Stimulated activated memory B cell treated with anti-CD40 and anti-IgM and Interleukin-4, amounts not matched to agents 10 μg/mL and 1 μg/mL and 100 μg/mL, for 72 hours (primary cell): Measurements from ENCODE around the gene CSNK2A2.
A peak's percentile ranks its signal among the peaks of the same experiment; 100 is the strongest.

Experiments
- ATAC-seq: fragments of 150-1000 bp; cut with Tn5 transposase; 2 replicates; pipeline ENCODE4 v1.10.0; 2021
- H3K27ac Mint-ChIP-seq: one replicate; pipeline ENCODE4 v1.8.0; 2022; ENCODE audit warnings: mild to moderate bottlenecking, mixed read lengths
- H3K27me3 Mint-ChIP-seq: one replicate; pipeline ENCODE4 v1.8.0; 2022; ENCODE audit warnings: mixed read lengths
- H3K36me3 Mint-ChIP-seq: one replicate; pipeline ENCODE4 v1.8.0; 2022; ENCODE audit warnings: mixed read lengths
- H3K4me1 Mint-ChIP-seq: one replicate; pipeline ENCODE4 v1.8.0; 2022; ENCODE audit warnings: mixed read lengths
- H3K4me3 Mint-ChIP-seq: one replicate; pipeline ENCODE4 v1.8.0; 2022; ENCODE audit warnings: mild to moderate bottlenecking, moderate library complexity, mixed read lengths
- H3K9me3 Mint-ChIP-seq: one replicate; pipeline ENCODE4 v1.8.0; 2022; ENCODE audit warnings: mixed read lengths

The CSNK2A2 gene

DNA sequence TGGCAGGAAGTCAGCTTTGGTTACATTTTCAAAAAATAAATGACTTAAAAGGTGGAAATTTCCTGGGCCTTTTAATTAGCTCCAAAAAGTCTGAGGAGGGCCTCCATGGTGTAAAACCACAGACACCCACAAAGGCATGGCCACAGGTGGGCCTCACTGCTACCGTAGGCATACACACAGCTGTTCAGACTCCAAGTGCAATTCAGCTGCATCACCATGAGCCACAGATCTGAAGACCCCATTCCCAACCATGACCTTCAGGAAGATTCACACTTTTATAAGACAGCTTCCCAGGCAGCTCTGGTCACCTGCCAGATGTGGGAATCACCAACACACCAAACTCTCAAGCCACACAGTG lies 20.6 kb downstream of the CSNK2A2 start:
- Mint-ChIP-seq H3K4me1 (no peaks in the 10 kb centered on the region), H3K4me3 (no peak overlapping the region), H3K9me3 (no peaks in the 10 kb centered on the region), H3K36me3 (peaks cover 65% of the 10 kb centered on the region), H3K27ac (no peak overlapping the region), H3K27me3 (no peaks in the 10 kb centered on the region)
- no peak for ATAC-seq

DNA sequence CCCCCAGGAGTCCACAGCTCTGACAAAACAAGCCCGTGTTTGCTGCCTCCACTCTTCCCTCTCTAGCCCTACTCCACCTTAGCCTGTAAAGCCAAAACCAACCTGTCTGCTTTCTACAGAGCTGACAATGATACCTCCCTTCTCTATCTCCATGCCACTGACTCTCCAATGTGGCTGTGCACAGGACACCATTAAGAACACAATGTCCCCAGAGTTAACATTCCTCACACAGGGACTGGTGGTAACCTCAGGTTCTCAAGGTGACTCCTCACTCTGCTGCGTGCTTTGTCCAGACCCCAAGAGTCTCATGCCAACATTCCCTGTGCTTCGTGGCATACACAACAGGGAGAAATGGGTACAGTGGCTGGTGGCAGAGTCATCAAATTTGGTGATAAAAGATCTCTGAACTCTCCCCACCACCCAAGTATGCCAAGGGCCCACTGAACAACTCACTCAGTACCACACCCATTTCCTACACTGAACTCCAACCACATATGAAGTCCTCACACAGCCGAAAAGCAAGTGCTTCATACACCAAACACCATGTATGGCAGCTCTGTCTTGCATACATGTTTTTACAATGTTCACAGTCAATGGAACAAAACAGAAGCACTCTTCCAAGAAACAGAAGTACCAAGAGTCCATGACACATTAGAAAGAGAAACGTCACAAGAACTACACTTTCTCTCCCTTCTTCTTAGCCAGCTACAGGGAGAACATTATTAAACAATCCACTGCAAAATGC lies 21.1 kb downstream of the CSNK2A2 start:
- Mint-ChIP-seq H3K27me3 (no peaks in the 10 kb centered on the region), H3K9me3 (no peaks in the 10 kb centered on the region), H3K4me3 (no peak overlapping the region), H3K27ac (no peak overlapping the region), H3K36me3 (peaks cover 64% of the 10 kb centered on the region), H3K4me1 (no peaks in the 10 kb centered on the region)
- ATAC-seq = no peak

DNA sequence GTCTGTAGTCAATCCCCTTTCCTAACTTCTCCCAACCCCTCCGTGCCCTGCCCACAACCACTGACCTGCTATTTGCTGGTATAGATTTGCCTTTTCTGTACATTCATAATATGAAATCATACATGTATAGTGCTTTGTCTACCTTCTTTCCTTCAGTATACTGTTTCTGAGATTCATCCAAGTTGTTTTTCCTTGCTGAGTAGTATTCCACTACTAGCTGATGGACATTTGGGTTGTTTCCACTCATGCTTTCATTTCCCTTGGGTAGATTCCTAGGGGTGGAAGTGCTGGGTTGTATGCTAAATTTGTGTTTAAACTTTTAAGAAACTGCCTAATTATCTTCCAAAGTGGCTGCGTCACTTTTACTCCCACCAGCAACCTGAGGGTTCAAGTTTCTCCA lies 27.7 kb downstream of the CSNK2A2 start:
- Mint-ChIP-seq H3K27me3 (no peaks in the 10 kb centered on the region), H3K27ac (no peak overlapping the region), H3K4me1 (no peaks in the 10 kb centered on the region), H3K4me3 (no peak overlapping the region), H3K36me3 (peaks cover 55% of the 10 kb centered on the region), H3K9me3 (no peaks in the 10 kb centered on the region)
- no peak for ATAC-seq

DNA sequence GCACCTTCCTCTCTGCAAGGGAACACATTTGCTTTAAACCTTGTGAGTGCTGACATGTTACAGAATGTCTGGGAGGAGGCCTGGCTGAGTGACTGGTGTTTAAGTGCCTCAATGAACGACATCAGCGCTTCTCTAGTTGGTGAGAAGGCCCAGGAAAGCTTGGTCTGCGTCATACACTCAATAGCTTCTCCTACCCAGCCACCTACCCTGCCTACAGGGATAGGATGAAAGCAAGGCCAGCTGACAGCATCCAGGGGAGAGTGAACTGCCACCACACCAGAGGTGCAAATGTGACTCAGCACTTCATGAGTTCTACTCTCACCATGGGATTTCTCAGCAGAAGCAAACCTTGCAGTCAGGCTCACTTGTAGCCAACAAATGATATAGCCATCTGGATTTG lies 37.1 kb downstream of the CSNK2A2 start:
- no peak overlapping the region for H3K27ac Mint-ChIP-seq

DNA sequence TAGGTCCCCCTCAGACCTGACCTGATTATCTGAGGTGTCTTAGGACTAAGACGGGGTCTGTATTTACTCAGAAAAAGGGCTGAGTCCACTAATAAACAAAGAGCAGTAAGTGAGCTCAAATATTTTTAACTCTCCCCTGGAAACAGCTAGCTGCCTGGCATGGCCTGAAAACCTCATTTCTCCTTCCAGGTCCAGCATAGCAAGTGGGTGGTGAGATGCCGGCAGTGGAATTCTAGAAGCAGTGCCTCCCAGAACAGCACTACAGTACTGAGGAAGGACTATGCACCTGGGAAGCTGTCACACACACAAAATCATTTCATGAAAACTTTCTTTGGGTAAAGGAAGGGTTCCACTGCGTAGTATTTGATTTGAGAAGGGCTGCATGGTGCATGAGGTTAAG lies 39.2 kb downstream of the CSNK2A2 start:
- H3K4me1 Mint-ChIP-seq = no peaks in the 10 kb centered on the region
- ATAC-seq = no peak
- H3K27ac Mint-ChIP-seq = no peak overlapping the region
- peaks cover 45% of the 10 kb centered on the region for H3K36me3 Mint-ChIP-seq
- no peak overlapping the region for H3K4me3 Mint-ChIP-seq
- H3K9me3 Mint-ChIP-seq = no peaks in the 10 kb centered on the region
- H3K27me3 Mint-ChIP-seq = no peaks in the 10 kb centered on the region

More for the DNA sequence above, 37.1 kb downstream of the CSNK2A2 start:
- H3K4me1 Mint-ChIP-seq = no peaks in the 10 kb centered on the region
- no peak overlapping the region for H3K4me3 Mint-ChIP-seq
- no peak for ATAC-seq
- H3K36me3 Mint-ChIP-seq = peaks cover 66% of the 10 kb centered on the region
- no peaks in the 10 kb centered on the region for H3K9me3 Mint-ChIP-seq
- no peaks in the 10 kb centered on the region for H3K27me3 Mint-ChIP-seq

DNA sequence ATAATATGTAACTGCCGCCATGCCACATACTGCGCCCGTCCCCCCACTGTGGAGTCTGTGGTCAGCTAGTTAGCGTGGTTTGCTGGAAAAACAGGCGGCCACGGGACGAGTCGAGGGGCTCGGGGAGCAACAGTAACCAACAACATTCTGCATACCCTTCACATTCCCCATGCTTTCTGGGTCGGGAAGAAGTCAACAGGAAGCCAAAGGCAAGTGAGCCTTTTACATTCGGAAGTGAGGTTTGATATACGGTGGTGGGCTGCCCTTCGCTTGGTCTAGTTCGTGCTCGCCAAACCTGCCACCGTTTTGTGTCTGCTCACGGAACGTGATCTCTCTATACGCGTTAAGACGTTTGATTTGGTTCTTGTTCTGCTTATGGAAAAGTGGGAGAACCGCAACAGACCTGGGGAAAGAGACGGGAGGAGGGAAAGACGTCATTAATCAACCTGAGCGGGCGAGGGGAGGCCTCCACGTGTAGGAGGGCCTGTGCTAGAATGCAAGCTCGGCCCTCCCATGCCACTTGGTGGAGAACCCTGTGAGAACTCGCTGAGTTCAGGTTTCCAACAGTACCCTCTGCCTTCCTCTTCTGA lies 39.9 kb downstream of the CSNK2A2 start:
- H3K4me3 Mint-ChIP-seq = no peak overlapping the region
- peaks cover 38% of the 10 kb centered on the region for H3K36me3 Mint-ChIP-seq
- H3K27ac Mint-ChIP-seq = no peak overlapping the region
- ATAC-seq = no peak
- no peaks in the 10 kb centered on the region for H3K27me3 Mint-ChIP-seq
- H3K9me3 Mint-ChIP-seq = no peaks in the 10 kb centered on the region
- H3K4me1 Mint-ChIP-seq = no peaks in the 10 kb centered on the region

DNA sequence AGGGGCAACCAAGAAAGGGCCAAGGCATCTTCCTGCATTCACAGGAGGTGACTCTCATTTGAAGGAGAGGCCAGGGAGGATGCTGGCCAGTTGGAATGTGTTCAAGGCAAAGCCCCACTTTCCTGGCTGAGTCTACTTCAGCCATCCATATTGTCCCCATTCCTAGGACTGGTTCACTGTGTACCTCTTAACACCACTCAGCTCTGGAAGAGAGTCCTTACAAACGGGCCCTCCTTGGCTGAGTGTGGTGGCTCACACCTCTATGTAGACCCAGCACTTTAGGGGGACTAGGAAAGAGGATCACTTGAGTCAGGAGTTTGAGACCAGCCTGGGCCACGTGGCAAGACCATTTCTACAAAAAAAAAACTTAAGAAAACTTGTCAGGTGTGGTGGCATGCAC lies 40.7 kb downstream of the CSNK2A2 start:
- no peaks in the 10 kb centered on the region for H3K27me3 Mint-ChIP-seq
- H3K4me1 Mint-ChIP-seq = no peaks in the 10 kb centered on the region
- no peak overlapping the region for H3K4me3 Mint-ChIP-seq
- peaks cover 33% of the 10 kb centered on the region for H3K36me3 Mint-ChIP-seq
- no peaks in the 10 kb centered on the region for H3K9me3 Mint-ChIP-seq
- no peak for ATAC-seq
- no peak overlapping the region for H3K27ac Mint-ChIP-seq

DNA sequence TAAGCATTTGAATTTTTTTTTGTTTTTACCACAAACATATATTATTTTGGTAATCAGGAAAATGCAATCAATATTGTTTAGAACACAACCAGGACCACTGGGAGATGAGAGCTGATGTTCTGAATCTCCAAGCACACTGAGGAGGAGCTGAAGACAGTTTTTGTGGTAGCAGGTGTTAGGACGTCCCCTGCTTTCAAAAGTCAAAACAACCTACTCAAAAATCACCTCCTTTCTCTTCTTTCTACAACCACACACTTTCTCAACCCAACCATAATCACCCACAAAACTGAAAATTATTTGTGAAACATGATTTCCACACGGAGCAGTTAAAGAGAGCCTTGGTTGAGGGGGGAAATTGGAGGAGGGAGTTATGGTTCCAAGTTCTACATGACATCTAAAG lies 42.1 kb downstream of the CSNK2A2 start:
- Mint-ChIP-seq H3K36me3 (peaks cover 25% of the 10 kb centered on the region), H3K9me3 (no peaks in the 10 kb centered on the region), H3K4me1 (no peaks in the 10 kb centered on the region), H3K27me3 (no peaks in the 10 kb centered on the region), H3K27ac (no peak overlapping the region), H3K4me3 (no peak overlapping the region)
- no peak for ATAC-seq

DNA sequence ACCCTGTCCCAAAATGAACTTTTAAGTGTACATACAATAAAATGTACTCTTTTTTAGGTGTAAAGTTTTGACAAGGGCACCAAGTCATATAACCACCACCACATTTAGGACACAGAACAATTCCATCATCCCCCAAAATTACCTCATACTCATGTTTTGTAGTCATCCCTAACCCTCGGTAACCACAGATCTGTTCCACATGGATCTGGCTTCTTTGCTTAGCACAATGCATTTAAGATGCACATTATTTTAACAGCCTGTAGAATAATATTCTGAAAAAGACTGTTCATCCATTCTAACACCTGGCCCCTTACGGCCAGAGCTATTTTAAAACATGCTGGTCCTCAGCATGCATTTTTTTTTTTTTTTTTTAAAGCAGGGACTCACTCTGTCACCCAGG lies 43.6 kb downstream of the CSNK2A2 start:
- Mint-ChIP-seq H3K9me3 (no peaks in the 10 kb centered on the region), H3K27me3 (no peaks in the 10 kb centered on the region), H3K36me3 (peaks cover 10% of the 10 kb centered on the region), H3K4me1 (no peaks in the 10 kb centered on the region), H3K27ac (no peak overlapping the region), H3K4me3 (no peak overlapping the region)
- ATAC-seq = no peak

DNA sequence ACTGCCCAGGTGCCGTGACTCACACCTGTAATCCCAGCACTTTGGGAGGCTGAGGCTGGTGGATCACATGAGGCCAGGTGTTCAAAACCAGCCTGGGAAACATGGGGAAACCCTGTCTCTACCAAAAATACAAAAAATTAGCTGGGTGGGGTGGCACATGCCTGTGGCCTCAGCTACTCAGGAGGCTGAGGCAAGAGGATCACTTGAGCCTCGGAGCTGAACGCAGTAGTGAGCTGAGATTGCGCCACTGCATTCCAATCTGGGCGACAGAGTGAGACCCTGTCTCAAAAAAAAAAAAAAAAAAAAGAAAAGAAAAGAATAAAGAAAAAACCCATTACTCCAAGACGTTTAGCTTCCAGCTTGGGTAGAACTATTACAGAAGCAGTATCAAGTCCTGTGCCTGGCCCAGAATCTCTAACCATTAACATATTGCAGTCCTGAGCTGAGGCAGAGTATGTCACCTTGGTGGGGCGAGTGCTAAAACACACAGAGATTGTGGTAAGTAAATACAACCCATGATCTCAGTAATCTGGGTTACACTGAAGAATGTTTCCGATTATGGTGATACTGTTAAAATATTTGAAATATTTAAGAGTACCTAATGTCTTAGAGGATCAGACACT lies 45.5 kb downstream of the CSNK2A2 start:
- no peak overlapping the region for H3K4me3 Mint-ChIP-seq
- no peaks in the 10 kb centered on the region for H3K27me3 Mint-ChIP-seq
- ATAC-seq = no peak
- no peaks in the 10 kb centered on the region for H3K4me1 Mint-ChIP-seq
- no peaks in the 10 kb centered on the region for H3K9me3 Mint-ChIP-seq
- no peaks in the 10 kb centered on the region for H3K36me3 Mint-ChIP-seq
- H3K27ac Mint-ChIP-seq = no peak overlapping the region

DNA sequence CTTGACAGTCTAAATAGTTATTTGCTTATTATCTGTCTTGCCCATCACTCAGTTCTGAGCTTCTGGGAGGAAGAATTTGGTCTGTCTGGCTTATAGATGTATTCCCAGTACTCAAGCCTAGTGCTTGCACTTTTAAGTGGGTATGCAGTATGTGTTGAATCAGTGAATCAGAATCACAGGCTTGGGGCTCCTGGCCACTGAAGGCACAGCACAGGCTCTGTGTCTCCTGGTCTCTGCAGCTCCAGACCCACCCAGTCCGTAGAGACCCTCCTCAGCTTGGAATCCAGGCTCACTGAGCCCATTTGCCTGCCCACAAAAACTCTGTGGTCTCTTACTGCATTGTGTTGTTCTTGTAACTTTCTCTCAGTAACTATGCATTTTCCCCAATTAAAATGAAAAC lies 49.4 kb downstream of the CSNK2A2 start:
- Mint-ChIP-seq H3K27me3 (no peaks in the 10 kb centered on the region), H3K36me3 (peaks cover 29% of the 10 kb centered on the region), H3K4me1 (no peaks in the 10 kb centered on the region), H3K27ac (no peak overlapping the region), H3K4me3 (no peak overlapping the region), H3K9me3 (no peaks in the 10 kb centered on the region)
- ATAC-seq = no peak

DNA sequence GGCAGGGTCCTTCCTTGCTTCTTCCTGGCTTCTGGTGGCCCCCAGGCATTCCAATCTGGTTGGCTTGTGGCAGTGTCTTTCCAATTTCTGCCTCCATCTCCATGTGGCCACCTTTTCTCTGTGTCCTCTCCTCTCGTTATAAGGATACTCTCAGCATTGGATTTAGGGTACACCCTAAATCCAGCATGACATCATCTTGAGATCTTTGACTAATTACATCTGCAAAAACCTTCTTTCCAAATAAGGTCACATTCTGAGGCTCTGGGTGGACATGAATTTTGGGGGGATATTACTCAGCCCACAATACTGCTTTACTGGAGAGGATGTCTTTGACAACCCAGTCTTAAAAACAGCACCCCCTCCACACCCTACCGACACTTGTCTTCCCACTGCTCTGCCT lies 49.8 kb downstream of the CSNK2A2 start:
- Mint-ChIP-seq H3K27me3 (no peaks in the 10 kb centered on the region), H3K4me3 (no peak overlapping the region), H3K9me3 (no peaks in the 10 kb centered on the region), H3K4me1 (no peaks in the 10 kb centered on the region), H3K27ac (no peak overlapping the region), H3K36me3 (peaks cover 30% of the 10 kb centered on the region)
- no peak for ATAC-seq

DNA sequence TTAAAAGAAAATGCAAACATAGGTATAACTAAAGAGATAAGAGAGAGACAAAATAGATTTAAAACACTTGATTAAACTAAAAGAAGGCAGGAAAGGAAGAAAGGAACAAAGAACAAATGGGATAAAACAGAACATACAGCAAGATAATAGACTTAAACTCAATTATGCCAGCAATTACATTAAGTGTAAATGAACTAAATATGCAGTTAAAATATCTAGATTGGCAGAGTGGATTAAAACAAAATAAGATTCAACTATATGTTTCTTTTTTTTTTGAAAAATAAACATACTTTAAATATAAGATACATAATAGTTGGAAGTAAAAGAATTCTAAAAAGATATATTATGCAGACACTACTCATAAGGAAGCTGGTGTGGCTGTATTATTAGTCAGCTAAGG lies 59.1 kb downstream of the CSNK2A2 start:
- no peak overlapping the region for H3K4me3 Mint-ChIP-seq
- H3K36me3 Mint-ChIP-seq = peaks cover 55% of the 10 kb centered on the region
- no peak for ATAC-seq
- H3K4me1 Mint-ChIP-seq = no peaks in the 10 kb centered on the region
- H3K9me3 Mint-ChIP-seq = peaks cover 13% of the 10 kb centered on the region
- no peak overlapping the region for H3K27ac Mint-ChIP-seq
- H3K27me3 Mint-ChIP-seq = no peaks in the 10 kb centered on the region

DNA sequence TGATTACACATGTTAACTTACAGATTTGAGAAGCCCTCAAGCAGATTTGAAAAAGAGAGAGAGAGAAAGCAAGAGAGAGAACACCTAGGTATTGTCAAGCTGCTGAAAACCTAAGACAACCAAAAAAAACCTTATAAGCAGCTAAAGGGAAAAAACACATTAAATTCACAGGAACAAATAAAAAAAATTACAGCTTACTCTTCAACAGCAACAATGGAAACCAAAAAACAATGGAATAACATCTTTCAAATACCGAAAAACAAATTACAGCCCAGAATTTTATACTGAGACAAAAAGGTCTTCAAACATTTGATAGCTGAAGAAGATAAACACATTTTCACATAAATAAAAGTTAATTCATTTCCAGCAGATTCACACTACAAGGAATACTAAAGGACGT lies 60.3 kb downstream of the CSNK2A2 start:
- peaks cover 13% of the 10 kb centered on the region for H3K9me3 Mint-ChIP-seq
- ATAC-seq = no peak
- H3K4me3 Mint-ChIP-seq = no peak overlapping the region
- no peaks in the 10 kb centered on the region for H3K27me3 Mint-ChIP-seq
- no peaks in the 10 kb centered on the region for H3K4me1 Mint-ChIP-seq
- peaks cover 49% of the 10 kb centered on the region for H3K36me3 Mint-ChIP-seq
- H3K27ac Mint-ChIP-seq = no peak overlapping the region

DNA sequence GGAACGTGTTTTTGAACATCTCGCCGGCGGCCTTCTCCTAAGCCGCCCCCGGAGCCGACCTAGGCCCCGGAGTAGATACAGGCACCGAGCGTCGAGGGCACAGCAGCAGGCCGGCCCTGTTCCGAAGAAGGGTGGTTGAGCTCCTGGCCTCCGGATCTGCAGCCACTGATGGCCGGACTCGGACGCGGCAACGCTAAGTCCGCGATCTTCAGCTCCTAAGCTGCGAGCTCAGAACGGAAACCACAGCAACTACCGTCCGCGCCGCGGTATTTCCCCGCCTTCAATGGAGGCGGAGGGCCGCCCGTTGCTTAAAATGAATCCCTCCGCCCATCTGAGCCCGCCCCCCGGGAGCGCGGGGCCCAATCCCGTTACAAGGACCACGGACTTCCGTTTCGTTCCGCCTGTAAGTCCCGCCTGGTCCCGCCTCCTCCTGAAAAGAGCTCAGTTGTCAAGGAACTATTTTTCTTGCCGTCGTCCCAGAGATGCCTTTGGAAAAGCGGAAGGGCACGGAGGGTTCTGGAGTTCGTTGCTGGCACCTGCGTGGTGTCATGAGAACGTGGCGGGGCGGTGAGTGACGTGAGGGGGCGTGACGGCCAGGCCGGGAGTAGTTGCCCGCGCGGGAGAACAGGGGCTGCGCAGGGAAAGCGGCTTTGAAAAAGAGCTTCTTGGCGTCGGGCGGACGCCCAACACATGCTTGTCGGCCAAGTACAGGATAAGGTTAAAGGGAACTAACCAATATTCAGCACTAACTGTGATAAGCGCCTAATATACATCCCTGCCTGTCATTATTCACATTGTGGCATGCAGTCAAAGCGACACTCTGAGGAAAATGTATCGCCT lies 68.6 kb downstream of the CSNK2A2 start, which contains the start of gene CFAP20:
Gene CFAP20, minus strand, starts transcription at position 285 of the 840 bp plus-strand sequence. Its CDS starts 266 bp downstream, at position 19.
- H3K36me3 Mint-ChIP-seq = no peaks in the 10 kb centered on the region
- H3K27ac Mint-ChIP-seq = peak within 1 kb of the TSS; percentile 59
- peaks cover 29% of the 10 kb centered on the region for H3K4me1 Mint-ChIP-seq
- no peaks in the 10 kb centered on the region for H3K27me3 Mint-ChIP-seq
- no peaks in the 10 kb centered on the region for H3K9me3 Mint-ChIP-seq
- peak within 1 kb of the TSS; percentile 86 for H3K4me3 Mint-ChIP-seq
- ATAC-seq = peak; percentile 97
